ENCODE measurements around the gene MDM4. TPM values are rescaled to one million over a fixed set of nuclear protein-coding genes. Genes with fewer than 3 reads are reported as not detected.

The MDM4 gene
- total and polyA plus RNA-seq, 2 donors (not counting 3 experiments of a cell fraction or from before 2014, with no cell fraction given): 11.7 to 67.0 TPM

GRCh38 chr1:204563307-204563706 lies 47.1 kb downstream of the MDM4 start:
- H3K4me1 ChIP-seq (ENCODE audit: control insufficient read depth, extremely low read depth, insufficient read depth, low read length): no peaks in the 10 kb centered on the region
- H3K4me2 ChIP-seq (ENCODE audit: insufficient read depth, low read length): no peak overlapping the region
- peak; percentile 44 for FAIRE-seq
- no peak overlapping the region for H3K4me3 ChIP-seq (replicated peaks in 1 of 3; ENCODE audit: insufficient read depth in 1 of 3, low read depth in 1 of 3, low read length in 3 of 3)
- no TSS peak for BruUV-seq (replicated peaks)
- H4K20me1 ChIP-seq (replicated peaks; ENCODE audit: control insufficient read depth, extremely low read depth, insufficient read depth, low read length): no peaks in the 10 kb centered on the region
- intact Hi-C loops (cut with micrococcal nuclease) (no loop called here), dilution Hi-C loops (cut with MboI; ENCODE audit: extremely low pct_ligation_motif_present, low sequenced_read_pairs) (no loop called here)
- no peaks in the 10 kb centered on the region for H3K79me2 ChIP-seq (ENCODE audit: control insufficient read depth, insufficient read depth, low read length)
- no peaks in the 10 kb centered on the region for H3K36me3 ChIP-seq (ENCODE audit: control insufficient read depth in 2 of 2, extremely low read depth in 1 of 2, insufficient read depth in 2 of 2, low read length in 2 of 2)
- H3K27ac ChIP-seq (ENCODE audit: insufficient read depth, low read depth, low read length): no peak overlapping the region
- H3K9me1 ChIP-seq (replicated peaks; ENCODE audit: control insufficient read depth, extremely low read depth, insufficient read depth, low read length): no peaks in the 10 kb centered on the region
- H2AFZ ChIP-seq (ENCODE audit: low read depth, low read length): no peak overlapping the region
- ChIA-PET CTCF (interaction anchor here (0.8 to 2.1 kb wide), 3 partner anchors 200 to 244 kb away, joined by 3 to 18 read pairs (median 4); no protein-coding TSS in a partner anchor), POLR2A (no interaction called here)
- H3K9me3 ChIP-seq (replicated peaks; ENCODE audit: control insufficient read depth, insufficient read depth, low read length): no peaks in the 10 kb centered on the region
- no peak overlapping the region for H3K9ac ChIP-seq (replicated peaks; ENCODE audit: extremely low read depth, insufficient read depth, low read length)
- H3K27me3 ChIP-seq (ENCODE audit: control insufficient read depth in 2 of 2, insufficient read depth in 2 of 2, low read length in 2 of 2): no peaks in the 10 kb centered on the region
- DNase-seq (ENCODE audit: low read depth, low spot score): no peak
- TF ChIP-seq JUN (IDR thresholded peaks at IDR 0.05; ENCODE audit: borderline replicate concordance, insufficient read depth, insufficient read length, low read depth) (no peak), GATA2 (IDR thresholded peaks at IDR 0.05; ENCODE audit: insufficient read depth, insufficient read length, low read depth, low read length) (no peak), MAX (IDR thresholded peaks at IDR 0.05; ENCODE audit: insufficient read depth, insufficient read length) (no peak), CTCF (IDR thresholded peaks at IDR 0.05; ENCODE audit: extremely low read depth in 1 of 2, insufficient read depth in 1 of 2, low read depth in 1 of 2, low read length in 2 of 2) (no peak), POLR2AphosphoS5 (IDR thresholded peaks at IDR 0.05; ENCODE audit: insufficient read depth, low read depth, low read length) (no peak), FOS (IDR thresholded peaks at IDR 0.05; ENCODE audit: borderline replicate concordance, insufficient read depth, low read length) (no peak), MYC (IDR thresholded peaks at IDR 0.05; ENCODE audit: low read depth, low read length) (no peak), EZH2 (IDR thresholded peaks at IDR 0.05; ENCODE audit: borderline replicate concordance, low read depth, low read length, severe bottlenecking) (no peak)

Data from endothelial cell of umbilical vein (primary cell).